Measurements from ENCODE around the gene HES5.
A peak's percentile ranks its signal among the peaks of the same experiment; 100 is the strongest.

Gene HES5

GRCh38 chr1:2544875-2545640 lies 15.0 kb upstream of the HES5 start:
- TF ChIP-seq CREB1 (IDR thresholded peaks at IDR 0.05; ENCODE audit: low read depth), result no peak
- TF ChIP-seq RAD21 (IDR thresholded peaks at IDR 0.05; ENCODE audit: low read depth), result no peak
- no peak for TF ChIP-seq EP300 (IDR thresholded peaks at IDR 0.05; ENCODE audit: borderline replicate concordance)
- no peak for TF ChIP-seq FOXM1 (IDR thresholded peaks at IDR 0.05; ENCODE audit: borderline replicate concordance, low read depth)
- no peak for TF ChIP-seq TAF1 (IDR thresholded peaks at IDR 0.05; ENCODE audit: low read depth)
- TF ChIP-seq ZBTB7A (IDR thresholded peaks at IDR 0.05; ENCODE audit: low read depth), result no peak
- TF ChIP-seq EGR1 (IDR thresholded peaks at IDR 0.05), result no peak
- no peak for TF ChIP-seq CEBPB (IDR thresholded peaks at IDR 0.05)
- no peak for TF ChIP-seq TCF12 (IDR thresholded peaks at IDR 0.05; ENCODE audit: low read depth)
- TF ChIP-seq REST (IDR thresholded peaks at IDR 0.05; ENCODE audit: low read depth), result no peak
- no peak for TF ChIP-seq MAX (IDR thresholded peaks at IDR 0.05)
- TF ChIP-seq TEAD4 (IDR thresholded peaks at IDR 0.05), result no peak
- no peak for TF ChIP-seq USF1 (IDR thresholded peaks at IDR 0.05)
- TF ChIP-seq YY1 (IDR thresholded peaks at IDR 0.05; ENCODE audit: low read depth), result no peak
- TF ChIP-seq NFIC (IDR thresholded peaks at IDR 0.05), result no peak

- TF ChIP-seq ZBTB7A (IDR thresholded peaks at IDR 0.05; ENCODE audit: low read depth) (0 out of 2 replicates have a peak, but pooled peaks have one; percentile 10), EGR1 (IDR thresholded peaks at IDR 0.05) (no peak)
These were observed 14.2 kb upstream of the HES5 start for GRCh38 chr1:2544093-2544874.

- 0 out of 2 replicates have a peak, but pooled peaks have one; percentile 11 for TF ChIP-seq ZBTB7A (IDR thresholded peaks at IDR 0.05; ENCODE audit: low read depth)
- TF ChIP-seq MAX (IDR thresholded peaks at IDR 0.05), result no peak
- TF ChIP-seq TCF12 (IDR thresholded peaks at IDR 0.05; ENCODE audit: low read depth), result no peak
- no peak for TF ChIP-seq TEAD4 (IDR thresholded peaks at IDR 0.05)
- TF ChIP-seq EGR1 (IDR thresholded peaks at IDR 0.05), result no peak
- TF ChIP-seq FOXM1 (IDR thresholded peaks at IDR 0.05; ENCODE audit: borderline replicate concordance, low read depth), result no peak
- no peak for TF ChIP-seq REST (IDR thresholded peaks at IDR 0.05; ENCODE audit: low read depth)
- no peak for TF ChIP-seq RAD21 (IDR thresholded peaks at IDR 0.05; ENCODE audit: low read depth)
- no peak for TF ChIP-seq EP300 (IDR thresholded peaks at IDR 0.05; ENCODE audit: borderline replicate concordance)
These were observed 13.6 kb upstream of the HES5 start for GRCh38 chr1:2543543-2544092.

GRCh38 chr1:2542246-2542915 lies 12.3 kb upstream of the HES5 start:
- peak; percentile 68 for TF ChIP-seq NFIC (IDR thresholded peaks at IDR 0.05)
- no peak for TF ChIP-seq YY1 (IDR thresholded peaks at IDR 0.05; ENCODE audit: low read depth)
- no peak for TF ChIP-seq TAF1 (IDR thresholded peaks at IDR 0.05; ENCODE audit: low read depth)
- TF ChIP-seq CREB1 (IDR thresholded peaks at IDR 0.05; ENCODE audit: low read depth), result no peak
- no peak for TF ChIP-seq TCF12 (IDR thresholded peaks at IDR 0.05; ENCODE audit: low read depth)

- peak; percentile 46; the same call in 1 of the 2 replicates for TF ChIP-seq MAX (IDR thresholded peaks at IDR 0.05)
- no peak for TF ChIP-seq TCF12 (IDR thresholded peaks at IDR 0.05; ENCODE audit: low read depth)
- TF ChIP-seq USF1 (IDR thresholded peaks at IDR 0.05), result peak; percentile 83
- TF ChIP-seq NFIC (IDR thresholded peaks at IDR 0.05), result peak; percentile 82
- no peak for TF ChIP-seq FOXM1 (IDR thresholded peaks at IDR 0.05; ENCODE audit: borderline replicate concordance, low read depth)
These were observed 11.7 kb upstream of the HES5 start for GRCh38 chr1:2541619-2542245.
